ENCODE measurements around the gene RANGAP1. TPM values are rescaled to one million over a fixed set of nuclear protein-coding genes. Genes with fewer than 3 reads are reported as not detected.
"Not testable (repeated sequence)": the region's sequence is repeated elsewhere in the genome, so short reads cannot be mapped to it uniquely, and the experiment has no call there.

RANGAP1 gene
- total RNA-seq, 1 donor from 2014 or later, result 120 TPM

GRCh38 chr22:41261541-41262249, 24.3 kb downstream of the RANGAP1 start:
- DNase-seq (ENCODE audit: low read depth, low spot score), result no peak

DNA sequence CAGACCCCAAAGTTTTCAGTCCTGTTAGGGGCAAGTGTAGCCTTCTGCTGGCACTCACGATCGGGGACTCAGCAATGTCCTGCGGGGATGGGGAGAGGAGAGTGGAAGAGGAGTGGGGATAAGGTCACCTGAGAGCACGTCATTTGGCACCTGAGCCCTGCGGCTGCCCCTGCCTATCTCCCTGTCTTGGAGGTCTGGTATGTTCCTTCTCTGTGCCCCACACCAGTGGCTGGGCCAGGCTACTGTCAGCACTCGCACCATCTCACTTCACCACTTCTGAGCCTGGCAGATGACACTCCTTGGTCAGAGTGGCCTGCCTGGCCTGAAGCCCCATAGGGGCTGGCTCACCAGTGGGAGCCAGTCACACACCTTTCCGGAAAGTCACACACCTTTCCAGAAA, 25.1 kb downstream of the RANGAP1 start:
- DNase-seq (ENCODE audit: low read depth, low spot score), result no peak

- DNase-seq (ENCODE audit: low read depth, low spot score), result not testable (repeated sequence)
Measured at GRCh38 chr22:41259756-41260155, 26.2 kb downstream of the RANGAP1 start.

DNA sequence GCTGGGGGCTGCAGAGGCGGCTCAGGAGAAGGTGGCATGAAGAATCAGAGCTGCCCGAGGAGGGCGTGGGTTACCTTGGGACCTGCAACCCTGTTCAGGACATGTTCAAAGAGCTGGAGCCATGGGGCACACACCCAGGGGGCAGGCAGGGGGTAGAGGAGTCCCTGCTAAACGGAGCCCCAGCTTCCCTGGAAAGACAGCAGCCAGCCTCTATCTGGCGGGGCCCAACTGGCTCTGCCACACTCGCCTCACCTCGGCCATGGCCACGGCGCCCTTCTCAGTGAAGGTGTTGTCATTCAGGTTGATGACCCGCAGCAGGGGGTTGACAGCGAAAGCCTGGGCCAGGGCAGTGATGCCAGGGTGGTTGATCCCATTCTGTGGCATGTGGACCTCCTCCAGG, 28.3 kb downstream of the RANGAP1 start:
- DNase-seq (ENCODE audit: low read depth, low spot score), result no peak

DNA sequence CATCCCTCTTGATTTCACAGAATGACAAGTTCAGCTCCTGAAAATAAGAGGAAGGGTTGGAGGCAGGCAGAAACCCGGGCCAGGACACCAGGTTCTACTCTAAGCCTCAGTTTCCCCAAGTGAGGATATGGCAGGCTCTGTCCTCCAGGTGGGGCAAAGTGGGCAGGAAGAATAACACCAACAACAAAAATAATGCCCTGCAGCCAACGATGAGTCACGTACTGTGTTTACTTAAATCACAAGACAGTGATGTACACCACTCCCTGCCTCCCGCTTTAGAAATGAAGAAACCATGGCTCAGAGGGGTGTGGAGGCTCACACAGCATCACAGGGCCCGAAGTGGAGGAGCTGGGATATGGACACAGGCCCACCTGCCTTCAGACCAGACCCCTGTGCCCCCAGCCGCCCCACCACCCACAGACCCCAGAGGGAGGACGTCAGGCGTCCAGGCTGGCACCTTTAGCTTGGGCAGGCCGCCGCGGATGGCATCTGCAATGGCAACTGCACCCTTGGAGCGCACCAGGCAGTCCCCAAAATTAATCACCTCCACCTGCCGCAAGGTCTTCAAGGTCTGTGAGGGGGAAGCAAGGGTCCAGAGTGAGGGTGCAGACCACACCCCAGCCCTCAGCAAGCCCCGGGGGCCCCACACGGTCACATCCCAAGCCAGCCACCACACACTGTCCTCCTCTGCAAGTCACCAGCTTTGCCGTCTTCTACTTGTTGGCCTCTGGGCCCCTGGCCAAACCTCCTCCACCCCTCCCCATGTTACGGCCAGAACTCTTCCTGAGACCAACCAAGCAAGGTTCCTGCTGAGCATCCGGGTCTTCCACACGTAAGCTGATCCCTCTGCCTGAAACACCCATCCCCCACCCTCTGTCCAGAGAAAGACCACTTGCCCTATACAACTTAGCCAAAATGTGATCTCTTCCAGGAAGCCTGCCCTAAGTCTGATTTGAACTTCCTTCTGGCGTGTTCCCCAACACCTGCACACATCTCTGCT, 29.4 kb downstream of the RANGAP1 start:
- peak; percentile 35 for DNase-seq (ENCODE audit: low read depth, low spot score)

DNA sequence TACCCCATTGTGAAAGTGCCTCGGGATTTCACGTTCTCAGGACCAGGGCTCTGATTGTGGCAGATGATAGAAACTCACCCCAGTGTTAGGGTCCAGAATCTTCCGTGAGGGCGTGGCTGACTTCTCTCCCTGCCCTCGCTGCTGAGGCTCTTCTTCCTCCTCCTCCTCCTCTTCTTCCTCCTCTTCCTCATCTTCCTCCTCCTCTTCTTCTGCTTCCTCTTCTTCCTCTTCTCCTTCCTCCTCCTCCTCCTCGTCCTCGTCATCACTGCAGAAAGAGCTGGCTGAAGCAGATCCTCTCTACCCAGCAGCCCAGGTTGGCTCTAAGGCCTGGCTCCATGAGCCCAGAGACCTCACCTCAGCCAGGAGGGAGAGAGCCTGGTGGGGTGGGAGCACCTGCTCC, 31.8 kb downstream of the RANGAP1 start:
- DNase-seq (ENCODE audit: low read depth, low spot score), result no peak

GRCh38 chr22:41252365-41252764, 33.6 kb downstream of the RANGAP1 start:
- DNase-seq (ENCODE audit: low read depth, low spot score), result no peak

- no peak for DNase-seq (ENCODE audit: low read depth, low spot score)
Measured at GRCh38 chr22:41250127-41250526, 35.9 kb downstream of the RANGAP1 start.

- no peak for DNase-seq (ENCODE audit: low read depth, low spot score)
Measured at GRCh38 chr22:41249442-41249841, 36.5 kb downstream of the RANGAP1 start.

DNA sequence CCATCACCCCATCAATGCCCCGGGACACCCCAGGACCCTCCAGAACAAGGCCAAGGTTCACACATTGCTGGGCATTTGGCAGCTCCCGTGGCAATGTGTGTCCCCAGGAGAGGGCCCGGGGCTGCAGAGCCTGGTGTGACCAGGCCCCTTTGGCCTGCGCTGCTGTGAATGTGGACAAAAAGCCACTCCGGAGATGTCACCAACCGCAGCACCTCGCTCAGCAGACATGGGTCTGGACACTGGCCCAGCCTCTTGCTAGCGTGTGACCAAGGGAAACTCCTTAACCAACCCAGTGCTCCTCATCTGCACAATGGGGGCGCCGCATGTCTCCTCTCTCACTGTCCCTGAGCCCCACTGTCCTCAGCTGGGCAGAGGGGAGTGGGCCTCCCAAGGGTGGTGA, 37.2 kb downstream of the RANGAP1 start:
- no peak for DNase-seq (ENCODE audit: low read depth, low spot score)

GRCh38 chr22:41248314-41248713, 37.7 kb downstream of the RANGAP1 start:
- no peak for DNase-seq (ENCODE audit: low read depth, low spot score)

GRCh38 chr22:41247703-41248102, 38.3 kb downstream of the RANGAP1 start:
- no peak for DNase-seq (ENCODE audit: low read depth, low spot score)

DNA sequence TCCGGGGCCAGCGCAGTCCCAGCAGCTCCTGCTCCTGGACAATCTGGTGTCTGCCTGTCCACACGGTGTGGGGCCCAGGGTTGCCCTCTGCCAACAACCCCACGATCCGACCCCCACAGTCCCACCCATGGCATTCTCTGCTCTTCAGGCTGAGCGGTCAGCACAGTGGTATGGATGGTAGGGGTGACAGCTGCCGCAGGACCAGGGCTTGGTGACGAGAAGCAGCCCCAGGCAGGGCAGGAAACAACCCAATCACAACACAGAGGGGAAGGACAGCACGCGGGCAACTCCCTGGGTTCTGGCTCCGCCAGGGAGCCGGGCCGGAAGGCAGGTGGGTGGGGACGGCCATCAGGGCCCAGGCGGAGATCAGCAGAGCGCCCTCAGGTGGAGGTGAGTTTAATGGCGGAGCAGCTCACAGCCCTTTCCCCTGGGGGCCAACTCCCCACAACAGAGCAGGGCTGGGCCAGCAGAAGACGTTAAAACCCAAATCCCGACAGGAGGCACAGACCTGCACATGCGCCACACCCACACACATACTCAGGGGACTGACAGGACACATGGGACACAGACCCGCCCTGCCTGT, 40.0 kb downstream of the RANGAP1 start:
- no peak for DNase-seq (ENCODE audit: low read depth, low spot score)

GRCh38 chr22:41243361-41243760, 42.6 kb downstream of the RANGAP1 start:
- no peak for DNase-seq (ENCODE audit: low read depth, low spot score)

DNA sequence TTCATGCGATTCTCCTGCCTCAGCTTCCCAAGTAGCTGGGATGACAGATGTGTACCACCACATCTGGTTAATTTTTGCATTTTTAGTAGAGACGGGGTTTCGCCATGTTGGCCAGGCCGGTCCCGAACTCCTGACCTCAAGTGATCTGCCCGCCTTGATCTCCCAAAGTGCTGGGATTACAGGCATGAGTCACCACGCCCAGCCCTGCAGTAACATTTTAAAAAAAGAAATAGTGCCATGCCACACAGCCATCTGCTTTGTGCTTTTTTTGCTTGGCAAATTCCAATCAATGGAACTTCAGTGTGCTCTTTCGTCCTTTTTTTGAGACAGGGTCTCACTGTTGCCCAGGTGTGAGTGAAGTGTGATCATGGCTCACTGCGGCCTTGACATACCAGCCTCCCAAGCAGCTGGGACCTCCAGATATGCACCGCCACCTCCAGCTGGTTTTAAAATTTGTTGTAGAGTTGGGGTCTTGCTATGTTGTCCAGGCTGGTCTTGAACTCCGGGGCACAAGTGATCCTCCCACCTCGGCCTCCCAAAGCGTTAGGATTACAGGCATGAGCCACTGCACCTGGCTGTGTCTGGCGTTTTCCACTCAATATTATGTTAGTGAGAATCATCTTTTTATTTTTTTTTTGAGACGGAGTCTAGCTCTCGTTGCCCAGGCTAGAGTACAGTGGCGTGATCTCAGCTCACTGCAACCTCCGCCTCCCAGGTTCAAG, 43.4 kb downstream of the RANGAP1 start:
- no peak for DNase-seq (ENCODE audit: low read depth, low spot score)

DNA sequence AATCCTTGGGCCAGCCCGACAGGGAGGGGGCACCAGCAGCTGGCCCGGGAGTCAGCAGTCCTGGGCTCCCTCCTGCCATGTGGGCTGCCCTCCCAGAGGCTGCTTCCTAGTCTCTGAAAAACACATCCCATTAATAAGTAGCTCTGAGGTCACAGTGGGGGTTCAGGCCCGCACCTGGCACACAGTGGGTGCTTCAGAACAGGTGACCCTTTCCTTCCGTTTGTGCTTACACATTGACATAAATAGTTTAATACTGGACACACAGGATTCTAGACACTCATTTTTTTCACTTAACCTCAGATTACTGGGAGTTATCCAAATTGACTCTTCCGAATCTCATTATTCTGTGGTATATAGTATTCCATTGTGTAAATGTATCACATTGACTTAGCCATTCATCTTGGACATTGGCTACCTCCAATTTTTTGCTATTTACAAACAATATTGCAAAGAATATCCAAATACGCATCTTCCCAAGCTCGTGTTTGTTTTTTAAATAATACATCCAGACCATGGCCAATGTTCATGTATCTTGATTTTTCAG, 44.8 kb downstream of the RANGAP1 start:
- no peak for DNase-seq (ENCODE audit: low read depth, low spot score)

- no peak for DNase-seq (ENCODE audit: low read depth, low spot score)
Measured at GRCh38 chr22:41240377-41241132, 45.4 kb downstream of the RANGAP1 start, which contains the start of gene CHADL. Gene CHADL (minus strand): TSS chr22:41240931. CDS start chr22:41240881, 50 bp downstream.

- DNase-seq (ENCODE audit: low read depth, low spot score), result no peak
Measured at GRCh38 chr22:41239443-41240128, 46.4 kb downstream of the RANGAP1 start.

- DNase-seq (ENCODE audit: low read depth, low spot score), result no peak
Measured at GRCh38 chr22:41238570-41239442, 47.2 kb downstream of the RANGAP1 start.
